ENCODE data around the gene ASPSCR1. TPM values are rescaled to one million over a fixed set of nuclear protein-coding genes. Genes with fewer than 3 reads are reported as not detected.

ASPSCR1 gene
- polyA plus RNA-seq, 1 donor: 24.9 TPM

- peaks cover 8% of the 10 kb centered on the region for H3K4me1 ChIP-seq (ENCODE audit: control insufficient read depth, insufficient read depth, low read length)
- DNase-seq: no peak
- H3K27me3 ChIP-seq (ENCODE audit: control insufficient read depth, insufficient read depth, low read length): no peaks in the 10 kb centered on the region
- no peaks in the 10 kb centered on the region for H3K9me3 ChIP-seq (ENCODE audit: control insufficient read depth, low read depth, low read length)
- WGBS (ENCODE audit: insufficient coverage, low lambda C conversion rate): no CpG with 5 or more reads among the region's 16 CpGs
- no peak overlapping the region for H3K4me3 ChIP-seq (ENCODE audit: low read length)
- H3K36me3 ChIP-seq (ENCODE audit: control insufficient read depth, insufficient read depth, low read length): peaks cover 85% of the 10 kb centered on the region
- H3K27ac ChIP-seq (ENCODE audit: low read length): no peak overlapping the region
Observed at GRCh38 chr17:82060001-82060380, 82.6 kb downstream of the ASPSCR1 start.

- H3K9me3 ChIP-seq (ENCODE audit: control insufficient read depth, low read depth, low read length): no peaks in the 10 kb centered on the region
- peaks cover 80% of the 10 kb centered on the region for H3K36me3 ChIP-seq (ENCODE audit: control insufficient read depth, insufficient read depth, low read length)
- H3K27ac ChIP-seq (ENCODE audit: low read length): no peak overlapping the region
- DNase-seq: no peak
- peaks cover 8% of the 10 kb centered on the region for H3K4me1 ChIP-seq (ENCODE audit: control insufficient read depth, insufficient read depth, low read length)
- no peaks in the 10 kb centered on the region for H3K27me3 ChIP-seq (ENCODE audit: control insufficient read depth, insufficient read depth, low read length)
- no CpG with 5 or more reads among the region's 14 CpGs for WGBS (ENCODE audit: insufficient coverage, low lambda C conversion rate)
- no peak overlapping the region for H3K4me3 ChIP-seq (ENCODE audit: low read length)
Observed at GRCh38 chr17:82060614-82061013, 83.2 kb downstream of the ASPSCR1 start.

DNA sequence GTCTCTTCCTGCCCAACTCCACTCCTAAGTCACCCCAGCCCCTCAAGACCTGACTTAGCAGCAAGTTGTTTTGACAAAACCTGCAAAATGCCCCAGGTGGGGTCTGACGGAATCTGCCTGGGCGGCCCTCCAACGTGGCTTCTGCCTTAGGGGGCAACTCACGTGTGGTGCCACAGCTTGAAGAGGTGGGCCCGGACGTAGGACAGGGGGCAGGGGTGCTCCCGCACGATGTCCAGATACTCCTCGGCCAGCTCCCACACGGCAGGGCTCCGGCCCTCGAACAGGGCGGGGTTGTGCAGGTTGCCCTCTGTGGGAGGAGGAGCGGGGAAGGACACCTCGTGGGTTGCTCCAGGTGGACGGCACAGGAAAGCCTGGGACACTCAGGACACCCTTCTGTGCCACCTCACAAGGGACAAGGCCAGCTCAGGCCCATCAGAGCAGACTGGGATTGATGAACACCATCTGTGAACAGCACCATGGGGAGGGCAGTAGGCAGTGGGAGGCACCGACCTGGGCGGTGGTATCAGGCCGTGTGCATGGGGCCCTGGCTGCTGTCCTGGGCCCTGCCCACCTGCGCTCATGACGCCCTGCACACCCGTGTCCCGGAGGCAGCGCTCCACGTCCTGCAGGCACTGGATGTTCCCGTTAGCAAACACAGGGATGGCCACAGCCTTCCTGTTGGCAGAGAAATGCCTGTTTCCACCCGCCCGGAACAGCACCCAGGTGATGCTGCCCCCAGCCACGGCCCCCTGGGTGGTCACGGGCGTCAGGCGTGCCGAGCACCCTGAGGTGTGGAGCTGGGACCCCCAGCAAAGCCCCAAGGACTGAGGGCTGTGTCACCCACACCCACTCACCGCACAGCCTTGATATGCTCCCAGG is 83.9 kb downstream of the ASPSCR1 start:
- H3K4me1 ChIP-seq (ENCODE audit: control insufficient read depth, insufficient read depth, low read length): peaks cover 12% of the 10 kb centered on the region
- H3K36me3 ChIP-seq (ENCODE audit: control insufficient read depth, insufficient read depth, low read length): peaks cover 73% of the 10 kb centered on the region
- no peak overlapping the region for H3K27ac ChIP-seq (ENCODE audit: low read length)
- DNase-seq: no peak
- no CpG with 5 or more reads among the region's 34 CpGs for WGBS (ENCODE audit: insufficient coverage, low lambda C conversion rate)
- no peaks in the 10 kb centered on the region for H3K9me3 ChIP-seq (ENCODE audit: control insufficient read depth, low read depth, low read length)
- H3K4me3 ChIP-seq (ENCODE audit: low read length): no peak overlapping the region
- no peaks in the 10 kb centered on the region for H3K27me3 ChIP-seq (ENCODE audit: control insufficient read depth, insufficient read depth, low read length)

GRCh38 chr17:82062076-82062983 is 84.9 kb downstream of the ASPSCR1 start:
- H3K27ac ChIP-seq (ENCODE audit: low read length): no peak overlapping the region
- no peak for DNase-seq
- no peaks in the 10 kb centered on the region for H3K27me3 ChIP-seq (ENCODE audit: control insufficient read depth, insufficient read depth, low read length)
- no peaks in the 10 kb centered on the region for H3K9me3 ChIP-seq (ENCODE audit: control insufficient read depth, low read depth, low read length)
- H3K36me3 ChIP-seq (ENCODE audit: control insufficient read depth, insufficient read depth, low read length): peaks cover 63% of the 10 kb centered on the region
- no peak overlapping the region for H3K4me3 ChIP-seq (ENCODE audit: low read length)
- no CpG with 5 or more reads among the region's 24 CpGs for WGBS (ENCODE audit: insufficient coverage, low lambda C conversion rate)
- H3K4me1 ChIP-seq (ENCODE audit: control insufficient read depth, insufficient read depth, low read length): peaks cover 12% of the 10 kb centered on the region

DNA sequence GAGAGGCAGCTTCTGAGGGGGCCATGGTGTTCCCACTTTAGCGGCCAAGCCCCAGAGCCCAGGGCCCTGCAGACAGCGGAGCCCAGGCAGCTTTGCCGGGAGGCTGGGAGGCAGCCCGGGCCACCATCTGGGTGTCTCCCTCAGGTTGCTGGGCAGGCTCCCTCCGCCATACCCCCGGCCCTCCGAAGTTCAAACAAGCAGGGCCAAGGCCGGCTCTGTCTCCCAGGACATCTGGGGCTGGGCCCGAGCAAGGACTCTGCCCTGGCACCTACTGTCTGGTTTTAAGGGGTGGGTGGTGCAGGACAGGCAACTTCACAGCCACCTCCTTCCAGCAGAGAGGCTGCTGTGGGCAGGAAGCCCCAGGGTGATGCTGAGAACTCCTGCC is 85.5 kb downstream of the ASPSCR1 start:
- DNase-seq: no peak

GRCh38 chr17:82063424-82064415 is 86.3 kb downstream of the ASPSCR1 start:
- Histone ChIP-seq H3K27me3 (ENCODE audit: control insufficient read depth, insufficient read depth, low read length) (no peaks in the 10 kb centered on the region), H3K27ac (ENCODE audit: low read length) (no peak overlapping the region), H3K4me1 (ENCODE audit: control insufficient read depth, insufficient read depth, low read length) (peaks cover 12% of the 10 kb centered on the region), H3K9me3 (ENCODE audit: control insufficient read depth, low read depth, low read length) (no peaks in the 10 kb centered on the region), H3K36me3 (ENCODE audit: control insufficient read depth, insufficient read depth, low read length) (peaks cover 49% of the 10 kb centered on the region), H3K4me3 (ENCODE audit: low read length) (no peak overlapping the region)
- WGBS (ENCODE audit: insufficient coverage, low lambda C conversion rate): no CpG with 5 or more reads among the region's 20 CpGs
- DNase-seq: no peak

More for the DNA sequence above, 85.5 kb downstream of the ASPSCR1 start:
- H3K9me3 ChIP-seq (ENCODE audit: control insufficient read depth, low read depth, low read length): no peaks in the 10 kb centered on the region
- H3K4me1 ChIP-seq (ENCODE audit: control insufficient read depth, insufficient read depth, low read length): peaks cover 12% of the 10 kb centered on the region
- H3K4me3 ChIP-seq (ENCODE audit: low read length): no peak overlapping the region
- H3K27me3 ChIP-seq (ENCODE audit: control insufficient read depth, insufficient read depth, low read length): no peaks in the 10 kb centered on the region
- no CpG with 5 or more reads among the region's 9 CpGs for WGBS (ENCODE audit: insufficient coverage, low lambda C conversion rate)
- H3K36me3 ChIP-seq (ENCODE audit: control insufficient read depth, insufficient read depth, low read length): peaks cover 57% of the 10 kb centered on the region
- no peak overlapping the region for H3K27ac ChIP-seq (ENCODE audit: low read length)

DNA sequence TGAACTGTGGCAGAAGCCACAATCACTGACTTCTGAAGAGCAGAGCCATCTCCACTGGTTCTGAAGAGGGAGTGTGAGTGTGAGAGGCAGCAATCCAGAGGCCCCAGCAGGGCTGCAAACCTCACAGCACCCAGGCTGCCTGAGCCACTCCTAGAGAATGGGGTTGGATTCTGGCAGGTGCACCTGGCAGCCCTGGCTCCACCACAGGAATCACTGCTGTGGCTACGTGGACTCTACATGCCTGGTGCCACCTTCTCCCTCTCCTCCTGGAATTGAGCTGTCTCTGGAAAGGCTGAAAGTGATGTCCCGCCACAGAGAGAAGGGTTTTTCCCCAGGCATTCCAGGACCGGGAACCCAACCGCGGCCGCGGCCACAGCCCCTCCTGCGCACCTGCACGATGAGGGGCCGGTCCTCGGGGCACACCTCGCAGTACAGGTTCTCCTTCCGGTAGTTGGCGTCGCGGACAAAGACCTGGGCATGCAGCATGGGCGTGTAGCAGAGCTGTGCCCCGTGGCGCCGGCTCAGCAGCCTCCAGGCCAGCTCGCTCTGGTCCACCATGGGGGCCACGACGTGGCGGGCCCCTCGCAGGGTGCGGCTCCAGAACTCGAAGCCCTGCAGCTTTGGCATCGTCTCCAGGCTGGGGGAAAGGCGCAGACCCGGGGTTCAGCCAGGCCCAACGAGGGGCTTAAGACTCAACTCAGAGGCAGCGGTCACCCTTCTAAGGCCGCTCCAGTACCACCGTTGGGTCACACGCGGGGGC is 87.2 kb downstream of the ASPSCR1 start:
- WGBS (ENCODE audit: insufficient coverage, low lambda C conversion rate): no CpG with 5 or more reads among the region's 36 CpGs
- no peak overlapping the region for H3K27ac ChIP-seq (ENCODE audit: low read length)
- no peaks in the 10 kb centered on the region for H3K27me3 ChIP-seq (ENCODE audit: control insufficient read depth, insufficient read depth, low read length)
- H3K9me3 ChIP-seq (ENCODE audit: control insufficient read depth, low read depth, low read length): no peaks in the 10 kb centered on the region
- H3K4me3 ChIP-seq (ENCODE audit: low read length): peak overlapping the region; percentile 88
- DNase-seq: peak in 1 of 2 donors; percentile 30
- peaks cover 42% of the 10 kb centered on the region for H3K36me3 ChIP-seq (ENCODE audit: control insufficient read depth, insufficient read depth, low read length)
- H3K4me1 ChIP-seq (ENCODE audit: control insufficient read depth, insufficient read depth, low read length): peaks cover 12% of the 10 kb centered on the region

DNA sequence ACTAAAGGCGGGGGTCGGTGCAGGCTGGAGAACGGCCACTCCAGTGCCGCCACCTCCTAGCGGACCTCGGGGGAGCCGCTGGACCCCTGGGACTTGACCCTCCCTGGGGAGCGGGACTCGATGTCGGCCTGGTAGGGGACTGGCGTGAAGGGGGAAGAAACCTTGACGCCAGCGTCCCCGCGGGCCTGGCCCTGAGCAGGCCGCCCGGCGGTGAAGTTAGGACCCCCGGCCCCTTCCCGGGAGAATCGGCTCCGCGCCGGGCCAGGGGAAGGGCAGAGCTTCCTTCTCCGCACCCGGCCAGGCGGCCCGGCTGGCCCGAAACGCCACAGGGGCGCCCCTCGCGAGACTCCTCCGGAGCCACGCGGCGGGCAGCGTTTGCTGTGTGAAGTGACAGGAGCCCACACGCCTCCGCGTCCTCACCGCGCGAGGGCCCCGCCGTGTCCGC is 87.8 kb downstream of the ASPSCR1 start:
- no peak overlapping the region for H3K27ac ChIP-seq (ENCODE audit: low read length)
- DNase-seq: no peak

DNA sequence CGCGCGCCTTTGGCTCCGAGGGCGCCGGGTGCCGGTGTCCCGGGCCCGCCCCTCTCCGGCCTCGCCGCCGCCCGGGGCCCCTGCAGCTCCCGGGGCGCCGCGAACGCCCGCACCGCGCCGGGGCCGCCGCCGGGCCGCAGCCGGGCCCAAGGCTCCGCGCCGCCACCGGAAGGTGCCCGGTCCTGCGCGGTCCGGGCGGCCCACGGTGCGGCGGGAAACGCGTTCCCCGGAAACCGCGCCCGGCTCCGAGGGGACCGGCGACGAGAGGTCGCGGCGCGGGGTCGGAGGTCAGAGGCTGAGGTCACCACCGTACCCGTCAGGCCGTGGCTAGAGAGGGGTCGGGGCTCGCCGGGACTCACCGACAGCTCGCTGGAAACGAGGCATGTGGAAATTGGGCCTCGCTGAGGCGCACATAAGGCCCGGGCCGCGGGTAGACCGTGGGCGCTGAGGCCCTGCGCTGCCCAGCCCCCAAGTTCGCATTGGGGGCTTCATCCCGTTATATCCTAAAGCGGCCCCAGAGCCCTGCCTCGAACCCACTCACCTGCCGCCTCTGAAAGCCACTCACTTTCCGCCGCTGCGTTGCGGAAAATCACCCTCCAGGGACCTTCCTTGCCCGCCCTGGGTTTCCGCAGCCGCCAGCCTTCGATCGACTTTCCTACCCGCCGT is 88.3 kb downstream of the ASPSCR1 start, which contains the start of gene DUS1L:
Gene DUS1L, minus strand, starts transcription at position 167 of the 666 bp plus-strand sequence. CDS start 745 bp downstream, outside the sequence.
- Histone ChIP-seq H3K27me3 (ENCODE audit: control insufficient read depth, insufficient read depth, low read length) (no peaks in the 10 kb centered on the region), H3K27ac (ENCODE audit: low read length) (no peak within 1 kb of the TSS), H3K36me3 (ENCODE audit: control insufficient read depth, insufficient read depth, low read length) (peaks cover 30% of the 10 kb centered on the region), H3K9me3 (ENCODE audit: control insufficient read depth, low read depth, low read length) (no peaks in the 10 kb centered on the region), H3K4me3 (ENCODE audit: low read length) (peak within 1 kb of the TSS; percentile 88), H3K4me1 (ENCODE audit: control insufficient read depth, insufficient read depth, low read length) (peaks cover 12% of the 10 kb centered on the region)
- peak in 1 of 2 donors; percentile 62 for DNase-seq
- WGBS (ENCODE audit: insufficient coverage, low lambda C conversion rate): no CpG with 5 or more reads among the region's 88 CpGs

More for the DNA sequence above, 87.8 kb downstream of the ASPSCR1 start:
- Histone ChIP-seq H3K9me3 (ENCODE audit: control insufficient read depth, low read depth, low read length) (no peaks in the 10 kb centered on the region), H3K27me3 (ENCODE audit: control insufficient read depth, insufficient read depth, low read length) (no peaks in the 10 kb centered on the region), H3K4me1 (ENCODE audit: control insufficient read depth, insufficient read depth, low read length) (peaks cover 12% of the 10 kb centered on the region), H3K4me3 (ENCODE audit: low read length) (peak overlapping the region; percentile 88), H3K36me3 (ENCODE audit: control insufficient read depth, insufficient read depth, low read length) (peaks cover 36% of the 10 kb centered on the region)
- WGBS (ENCODE audit: insufficient coverage, low lambda C conversion rate): no CpG with 5 or more reads among the region's 47 CpGs
